Esophagus squamous epithelium (tissue), 5 donors: ENCODE data around the gene RCAN3. TPM values are rescaled to one million over a fixed set of nuclear protein-coding genes. Genes with fewer than 3 reads are reported as not detected.
"Not testable (repeated sequence)": the region's sequence is repeated elsewhere in the genome, so short reads cannot be mapped to it uniquely, and the experiment has no call there.

Source experiments
- DNase-seq: peaks from one replicate; lab custom pipeline; 2025; lab: John Stamatoyannopoulos, UW
- H3K27ac ChIP-seq, 4 donors: fragments of 200-600 bp; sonication (generic); one replicate each; pipeline ENCODE4 v1.5.1; 2016 to 2019; ENCODE audit warnings: mild to moderate bottlenecking in 1 of 4
- H3K27me3 ChIP-seq, 4 donors: fragments of 200-600 bp; sonication (generic); 1 replicate in 3 of 4; 2 replicates in 1 of 4; pipeline versions ENCODE4 v1.5.1 to v1.6.0; 2017 to 2021; ENCODE audit warnings: antibody characterized with exemption in 1 of 4
- H3K36me3 ChIP-seq, 3 donors: fragments of 200-600 bp; sonication (generic); one replicate each; pipeline ENCODE4 v1.5.1; 2016 to 2019
- H3K4me1 ChIP-seq, 3 donors: fragments of 200-600 bp; sonication (generic); one replicate each; pipeline ENCODE4 v1.5.1; 2017 to 2019
- H3K4me3 ChIP-seq, 4 donors: fragments of 200-600 bp; sonication (generic); 1 replicate in 3 of 4; 2 replicates in 1 of 4; pipeline ENCODE4 v1.5.1; 2016 to 2019; ENCODE audit warnings: mild to moderate bottlenecking in 2 of 4, moderate library complexity in 1 of 4
- H3K9me3 ChIP-seq, 3 donors: fragments of 200-600 bp; sonication (generic); one replicate each; pipeline ENCODE4 v1.5.1; 2016 to 2019
- POLR2A ChIP-seq, 4 donors: fragments of 450-650 bp; IDR thresholded peaks; one replicate each; pipeline ENCODE4 v1.6.1; 2017; ENCODE audit warnings: antibody characterized with exemption in 4 of 4, mild to moderate bottlenecking in 4 of 4, moderate library complexity in 3 of 4
- WGBS, 2 donors: methylation state at CpG; one replicate each; pipeline ENCODE4 v1.1.5; 2018; 5-methylcytosine and 5-hydroxymethylcytosine counted together
- intact Hi-C: fragments of 100-400 bp; cut with DNase I; formaldehyde crosslinking; loops from one replicate; pipeline ENCODE4 v1.15.0; 2022
- total RNA-seq, 4 donors: library from RNA; depleted of rRNA; stranded (reverse); fragments of >200 nt; gene quantifications; one replicate each; pipeline ENCODE4 v1.1.0, GENCODE V29; 2016
- TF ChIP-seq, protein P1 (sequence below), 6 experiments: fragments of 450-650 bp in 4 of 6; fragments of 200-600 bp in 2 of 6; sonication (generic) in 2 of 6; IDR thresholded peaks; one replicate each; pipeline ENCODE4 v1.5.1; 2016 to 2019; ENCODE audit warnings: antibody characterized with exemption in 6 of 6, mild to moderate bottlenecking in 4 of 6, moderate library complexity in 4 of 6
- donor health status: DM: yes; HTN: yes; CAD: no.

The RCAN3 gene
- total RNA-seq, 4 donors from 2014 or later, result 14.4 to 24.1 (median 18.6) TPM

DNA sequence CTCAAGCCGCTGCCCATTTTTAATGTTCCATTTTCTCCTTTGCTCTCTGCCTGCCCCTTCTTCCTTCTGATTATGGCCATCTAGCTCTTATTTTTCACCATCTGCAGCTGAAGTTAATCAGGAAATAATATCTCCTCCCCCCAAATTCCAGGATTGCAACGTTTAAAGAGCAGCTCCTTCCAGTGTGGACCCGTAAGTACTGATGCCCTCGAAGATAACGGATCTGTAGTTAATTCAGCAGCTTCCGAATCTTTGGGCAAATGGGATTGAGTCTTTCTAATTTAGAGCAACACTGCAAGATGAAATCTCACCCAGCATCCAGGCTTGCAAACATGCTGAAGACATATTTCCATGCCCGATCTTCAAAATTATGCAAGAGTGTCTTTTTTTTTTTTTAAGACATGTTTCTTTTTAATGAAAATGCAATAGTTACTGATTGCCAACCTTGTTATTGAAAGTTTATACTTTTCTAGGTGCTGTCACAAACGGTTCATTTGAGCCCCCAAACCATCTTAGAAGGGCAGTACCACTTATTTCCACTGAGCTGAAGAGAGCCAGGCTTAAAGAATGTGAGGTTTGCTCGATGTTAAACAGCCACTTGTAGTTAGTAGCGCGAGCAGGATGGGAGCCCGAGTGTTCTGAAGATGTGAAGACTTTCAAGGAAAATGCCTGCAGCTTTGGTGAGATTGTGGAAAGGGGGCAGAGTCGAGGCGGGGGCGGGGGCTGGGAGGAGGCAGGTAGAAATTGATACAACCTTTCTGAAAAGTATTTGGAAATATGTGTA, 10.9 kb upstream of the RCAN3 start:
- TF ChIP-seq, protein P1, sequence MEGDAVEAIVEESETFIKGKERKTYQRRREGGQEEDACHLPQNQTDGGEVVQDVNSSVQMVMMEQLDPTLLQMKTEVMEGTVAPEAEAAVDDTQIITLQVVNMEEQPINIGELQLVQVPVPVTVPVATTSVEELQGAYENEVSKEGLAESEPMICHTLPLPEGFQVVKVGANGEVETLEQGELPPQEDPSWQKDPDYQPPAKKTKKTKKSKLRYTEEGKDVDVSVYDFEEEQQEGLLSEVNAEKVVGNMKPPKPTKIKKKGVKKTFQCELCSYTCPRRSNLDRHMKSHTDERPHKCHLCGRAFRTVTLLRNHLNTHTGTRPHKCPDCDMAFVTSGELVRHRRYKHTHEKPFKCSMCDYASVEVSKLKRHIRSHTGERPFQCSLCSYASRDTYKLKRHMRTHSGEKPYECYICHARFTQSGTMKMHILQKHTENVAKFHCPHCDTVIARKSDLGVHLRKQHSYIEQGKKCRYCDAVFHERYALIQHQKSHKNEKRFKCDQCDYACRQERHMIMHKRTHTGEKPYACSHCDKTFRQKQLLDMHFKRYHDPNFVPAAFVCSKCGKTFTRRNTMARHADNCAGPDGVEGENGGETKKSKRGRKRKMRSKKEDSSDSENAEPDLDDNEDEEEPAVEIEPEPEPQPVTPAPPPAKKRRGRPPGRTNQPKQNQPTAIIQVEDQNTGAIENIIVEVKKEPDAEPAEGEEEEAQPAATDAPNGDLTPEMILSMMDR (IDR thresholded peaks at IDR 0.05), result no peak
- TF ChIP-seq POLR2A (IDR thresholded peaks at IDR 0.05), result no peak
- DNase-seq, result no peak
- intact Hi-C loops, result no loop called here

GRCh38 chr1:24492935-24493334, 9.7 kb upstream of the RCAN3 start:
- H3K4me1 ChIP-seq, H3K27ac ChIP-seq, DNase-seq, H3K9me3 ChIP-seq, intact Hi-C loops, H3K36me3 ChIP-seq, H3K4me3 ChIP-seq: not testable (repeated sequence)
- WGBS, 2 donors, result 77 to 92% methylated on average over 5 to 9 of the region's 9 CpGs
- H3K27me3 ChIP-seq, result peaks cover 0 to 24% (median 0%) of the 10 kb centered on the region in 4 donors

More for the DNA sequence above, 10.9 kb upstream of the RCAN3 start:
- no peaks in the 10 kb centered on the region for H3K9me3 ChIP-seq
- H3K27me3 ChIP-seq, result peaks cover 0 to 24% (median 0%) of the 10 kb centered on the region in 4 donors
- no peaks in the 10 kb centered on the region for H3K4me1 ChIP-seq
- 57 to 64% methylated on average over 15 of the region's 15 CpGs for WGBS, 2 donors
- no peaks in the 10 kb centered on the region for H3K36me3 ChIP-seq
- H3K27ac ChIP-seq, result no peak overlapping the region
- no peak overlapping the region for H3K4me3 ChIP-seq

GRCh38 chr1:24493785-24494184, 8.9 kb upstream of the RCAN3 start:
- peaks cover 0 to 24% (median 0%) of the 10 kb centered on the region in 4 donors for H3K27me3 ChIP-seq
- no peaks in the 10 kb centered on the region for H3K4me1 ChIP-seq
- H3K4me3 ChIP-seq, result no peak overlapping the region
- H3K36me3 ChIP-seq, result no peaks in the 10 kb centered on the region
- TF ChIP-seq, protein P1 (IDR thresholded peaks at IDR 0.05), result no peak
- no peak for TF ChIP-seq POLR2A (IDR thresholded peaks at IDR 0.05)
- 61 to 77% methylated on average over 3 of the region's 3 CpGs for WGBS, 2 donors
- no peak overlapping the region for H3K27ac ChIP-seq
- H3K9me3 ChIP-seq, result no peaks in the 10 kb centered on the region
- intact Hi-C loops, result no loop called here
- DNase-seq, result no peak

DNA sequence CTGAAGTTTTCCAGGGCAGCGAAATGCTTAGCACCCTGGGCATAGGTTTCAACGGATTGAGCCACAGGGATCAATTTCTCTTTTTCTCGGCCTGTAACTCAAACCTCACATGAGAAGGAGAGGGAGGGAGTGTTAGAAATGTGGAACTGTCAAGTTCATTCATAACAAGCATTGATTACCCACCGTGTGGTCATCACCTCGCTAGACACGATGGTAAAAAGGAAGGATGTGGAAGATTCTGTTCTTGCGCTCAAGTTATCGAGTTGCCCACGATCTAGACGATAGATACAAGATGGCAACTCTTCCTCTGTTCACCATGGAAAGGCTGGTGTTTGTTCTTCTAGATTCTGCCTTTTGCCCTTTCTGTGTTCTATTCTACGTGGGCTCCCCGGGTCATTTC, 4.0 kb upstream of the RCAN3 start:
- Histone ChIP-seq H3K4me1 (peaks cover 0 to 18% (median 6%) of the 10 kb centered on the region in 3 donors), H3K9me3 (no peaks in the 10 kb centered on the region), H3K4me3 (no peak overlapping the region), H3K27me3 (peaks cover 0 to 13% (median 0%) of the 10 kb centered on the region in 4 donors), H3K36me3 (no peaks in the 10 kb centered on the region), H3K27ac (no peak overlapping the region)
- WGBS, 2 donors, result 83 to 91% methylated on average over 12 of the region's 12 CpGs
- no peak for DNase-seq
- TF ChIP-seq, protein P1 (IDR thresholded peaks at IDR 0.05), result no peak
- no peak for TF ChIP-seq POLR2A (IDR thresholded peaks at IDR 0.05)
- intact Hi-C loops, result no loop called here

- intact Hi-C loops, result no loop called here
- peaks cover 5 to 38% (median 13%) of the 10 kb centered on the region in 3 donors for H3K4me1 ChIP-seq
- H3K4me3 ChIP-seq, result no peak overlapping the region
- H3K36me3 ChIP-seq, result no peaks in the 10 kb centered on the region
- TF ChIP-seq, protein P1 (IDR thresholded peaks at IDR 0.05), result no peak
- TF ChIP-seq POLR2A (IDR thresholded peaks at IDR 0.05), result no peak
- WGBS, 2 donors, result 64 to 73% methylated on average over 5 of the region's 5 CpGs
- peaks cover 0 to 5% (median 0%) of the 10 kb centered on the region in 4 donors for H3K27me3 ChIP-seq
- H3K27ac ChIP-seq, result no peak overlapping the region
- no peaks in the 10 kb centered on the region for H3K9me3 ChIP-seq
- DNase-seq, result no peak
These were observed 2.1 kb upstream of the RCAN3 start for GRCh38 chr1:24500448-24501048.
